Measurements from ENCODE around the gene AEBP1.
"Not testable (repeated sequence)": the region's sequence is repeated elsewhere in the genome, so short reads cannot be mapped to it uniquely, and the experiment has no call there.

The AEBP1 gene

GRCh38 chr7:44121761-44122420 is 17.7 kb downstream of the AEBP1 start:
- DNase-seq = no peak

GRCh38 chr7:44122529-44122928 is 18.4 kb downstream of the AEBP1 start:
- no peak for DNase-seq

GRCh38 chr7:44123190-44124003 is 19.3 kb downstream of the AEBP1 start, which contains the start of gene POLD2:
POLD2 (minus strand) TSS chr7:44123548; CDS start chr7:44122053, 1,495 bp downstream.
- DNase-seq = peak; percentile 97 to 99

GRCh38 chr7:44124822-44125202 is 20.7 kb downstream of the AEBP1 start:
- DNase-seq = no peak

GRCh38 chr7:44126574-44126973 is 22.4 kb downstream of the AEBP1 start:
- DNase-seq = not testable (repeated sequence)

- no peak for DNase-seq
Measured at GRCh38 chr7:44127161-44127560, 23.0 kb downstream of the AEBP1 start.

- DNase-seq = no peak
Measured at GRCh38 chr7:44128721-44129582, 24.8 kb downstream of the AEBP1 start.

- DNase-seq = peak in 1 of 2 experiments; percentile 9
Measured at GRCh38 chr7:44131173-44132029, 27.3 kb downstream of the AEBP1 start.

GRCh38 chr7:44132039-44132438 is 27.9 kb downstream of the AEBP1 start:
- DNase-seq = no peak

- DNase-seq = no peak
Measured at GRCh38 chr7:44133295-44133694, 29.1 kb downstream of the AEBP1 start.

- DNase-seq = no peak
Measured at GRCh38 chr7:44134943-44135628, 30.9 kb downstream of the AEBP1 start.

GRCh38 chr7:44136731-44137130 is 32.6 kb downstream of the AEBP1 start:
- DNase-seq = no peak

- DNase-seq = no peak
Measured at GRCh38 chr7:44138698-44139097, 34.6 kb downstream of the AEBP1 start.

GRCh38 chr7:44139311-44140010 is 35.3 kb downstream of the AEBP1 start:
- DNase-seq = no peak

- no peak for DNase-seq
Measured at GRCh38 chr7:44140341-44140740, 36.2 kb downstream of the AEBP1 start.

GRCh38 chr7:44141221-44141850 is 37.2 kb downstream of the AEBP1 start, which contains the start of gene MYL7:
MYL7 (minus strand) TSS chr7:44141332; CDS start chr7:44141305, 27 bp downstream.
- no peak for DNase-seq

- DNase-seq = no peak
Measured at GRCh38 chr7:44142028-44142427, 37.9 kb downstream of the AEBP1 start.

- DNase-seq = no peak
Measured at GRCh38 chr7:44143646-44144250, 39.6 kb downstream of the AEBP1 start.

GRCh38 chr7:44144426-44144967 is 40.4 kb downstream of the AEBP1 start:
- DNase-seq = no peak

All from NCI-H2081 (cell line).